H1 (cell line): ENCODE measurements around the gene NKX6-1. TPM values are rescaled to one million over a fixed set of nuclear protein-coding genes. Genes with fewer than 3 reads are reported as not detected.

ENCODE experiments used
- JUND ChIP-seq: IDR thresholded peaks from 2 replicates; pipeline ENCODE4 v1.6.1; 2011; ENCODE audit warnings: mild to moderate bottlenecking, improper control_type of control experiment, low read length
- SP2 ChIP-seq: IDR thresholded peaks from 2 replicates; pipeline ENCODE4 v1.6.1; 2012; ENCODE audit warnings: mild to moderate bottlenecking, low read length, inconsistent platforms
- ZNF274 ChIP-seq: IDR thresholded peaks from 2 replicates; pipeline ENCODE4 v1.7.0; 2012; ENCODE audit warnings: low read length, borderline replicate concordance; ENCODE audit errors: extremely low read depth
- polyA plus RNA-seq, 7 experiments: library from polyadenylated mRNA; depleted of rRNA in 3 of 7; stranded (reverse) in 5 of 7; unstranded in 2 of 7; fragments of >200 nt in 5 of 7; fragments of 200-250 nt in 2 of 7; gene quantifications; 1 replicate in 5 of 7; 2 replicates in 1 of 7; 4 replicates in 1 of 7; pipeline versions ENCODE4 v1.2.1 to v1.2.3, GENCODE V29; 2011 to 2013; ENCODE audit warnings: missing spikeins in 2 of 7, mixed read lengths in 2 of 7
- total RNA-seq: library from RNA; stranded (reverse); fragmentation: NEBNext Ultra II Directional; extraction: Animal tissue kit (Norgen Biotek cat#: 25700); gene quantifications from 2 replicates; pipeline ENCODE4 v1.2.1, GENCODE V29; 2021
- TF ChIP-seq, protein P1 (sequence below), 3 experiments: IDR thresholded peaks; 1 replicate in 2 of 3; 2 replicates in 1 of 3; pipeline versions ENCODE4 v1.5.1 to v1.6.1; 2011; ENCODE audit warnings: low read length in 3 of 3, mild to moderate bottlenecking in 3 of 3, inconsistent platforms in 2 of 3, low read depth in 1 of 3, moderate library complexity in 1 of 3; ENCODE audit not compliant: insufficient read depth in 1 of 3; ENCODE audit errors: control extremely low read depth in 1 of 3

Gene NKX6-1
- total and polyA plus RNA-seq, 2 of the 8 experiments (the other 6 are each of a cell fraction or from before 2014, with no cell fraction given): 0.03 to 0.45 TPM

DNA sequence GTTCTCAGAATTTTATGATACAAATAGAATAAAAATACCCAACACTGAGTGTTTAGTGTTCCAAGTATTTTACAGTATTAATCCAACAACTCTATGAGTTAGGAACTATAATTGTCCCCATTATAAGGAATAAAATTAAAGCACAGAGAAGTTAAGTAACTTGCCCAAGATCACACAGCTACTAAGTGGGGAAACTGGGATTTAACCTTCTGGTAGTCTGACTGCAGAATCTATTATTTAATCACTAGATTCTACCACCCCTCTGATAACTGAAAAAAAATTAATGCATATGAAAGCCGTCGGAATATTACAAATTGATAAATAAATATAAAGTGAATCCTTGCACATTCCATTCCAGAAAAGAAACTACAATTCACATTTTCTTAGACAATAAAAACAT is 5.7 kb upstream of the NKX6-1 start (continued):
- TF ChIP-seq SP2 (no peak), ZNF274 (no peak), JUND (no peak)
- TF ChIP-seq, protein P1, sequence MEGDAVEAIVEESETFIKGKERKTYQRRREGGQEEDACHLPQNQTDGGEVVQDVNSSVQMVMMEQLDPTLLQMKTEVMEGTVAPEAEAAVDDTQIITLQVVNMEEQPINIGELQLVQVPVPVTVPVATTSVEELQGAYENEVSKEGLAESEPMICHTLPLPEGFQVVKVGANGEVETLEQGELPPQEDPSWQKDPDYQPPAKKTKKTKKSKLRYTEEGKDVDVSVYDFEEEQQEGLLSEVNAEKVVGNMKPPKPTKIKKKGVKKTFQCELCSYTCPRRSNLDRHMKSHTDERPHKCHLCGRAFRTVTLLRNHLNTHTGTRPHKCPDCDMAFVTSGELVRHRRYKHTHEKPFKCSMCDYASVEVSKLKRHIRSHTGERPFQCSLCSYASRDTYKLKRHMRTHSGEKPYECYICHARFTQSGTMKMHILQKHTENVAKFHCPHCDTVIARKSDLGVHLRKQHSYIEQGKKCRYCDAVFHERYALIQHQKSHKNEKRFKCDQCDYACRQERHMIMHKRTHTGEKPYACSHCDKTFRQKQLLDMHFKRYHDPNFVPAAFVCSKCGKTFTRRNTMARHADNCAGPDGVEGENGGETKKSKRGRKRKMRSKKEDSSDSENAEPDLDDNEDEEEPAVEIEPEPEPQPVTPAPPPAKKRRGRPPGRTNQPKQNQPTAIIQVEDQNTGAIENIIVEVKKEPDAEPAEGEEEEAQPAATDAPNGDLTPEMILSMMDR (IDR thresholded peaks at IDR 0.05; ENCODE audit: control extremely low read depth in 1 of 3, insufficient read depth in 1 of 3, low read depth in 1 of 3, low read length in 3 of 3): no peak
